Stimulated activated CD8-positive, alpha-beta memory T cell treated with anti-CD3 and anti-CD28 coated beads, Interleukin-4, amount 100 ng/mL, for 48 hours (primary cell): ENCODE measurements around the gene RAB8B.
A peak's percentile ranks its signal among the peaks of the same experiment; 100 is the strongest.

Experiments
- DNase-seq: peaks from one replicate; pipeline ENCODE4 v3.0.0-alpha.2; 2020

Gene RAB8B

DNA sequence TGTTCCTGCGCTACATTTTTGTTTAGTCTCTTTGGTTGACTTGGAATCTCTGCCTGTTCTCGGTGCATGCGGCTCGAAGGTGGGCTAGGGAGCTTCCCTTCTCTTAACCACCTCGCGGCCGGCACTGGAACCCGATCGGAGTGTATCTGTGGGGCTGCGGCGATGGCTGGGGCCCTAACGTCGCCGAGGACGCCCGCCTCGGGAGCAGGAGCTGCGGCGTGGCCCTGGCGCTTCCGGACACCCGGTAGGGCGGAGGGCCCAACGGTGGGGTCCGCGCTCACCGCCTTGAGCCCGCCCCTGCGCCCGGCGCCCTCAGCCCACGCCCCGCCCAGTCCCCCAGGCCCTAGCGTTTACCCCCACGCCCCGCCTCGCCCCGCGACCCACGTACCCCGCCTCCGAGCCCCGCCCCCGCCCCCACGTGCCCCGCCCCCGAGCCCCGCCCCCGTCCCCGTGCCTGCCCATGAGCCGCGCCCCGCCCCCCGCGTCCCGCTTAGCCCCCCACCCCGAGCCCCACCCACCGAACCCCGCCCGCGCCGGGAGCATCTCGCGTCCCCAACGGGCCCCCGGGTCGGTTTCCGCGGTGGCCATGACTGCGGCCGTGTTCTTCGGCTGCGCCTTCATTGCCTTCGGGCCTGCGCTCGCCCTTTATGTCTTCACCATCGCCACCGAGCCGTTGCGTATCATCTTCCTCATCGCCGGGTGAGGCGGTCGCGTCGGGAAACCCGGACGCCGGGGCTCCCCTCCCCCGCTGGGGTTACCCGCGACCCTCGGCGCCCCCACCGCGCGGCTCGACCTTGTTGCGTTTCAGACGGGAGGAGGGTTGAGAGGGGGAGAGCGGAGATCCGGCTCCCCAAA lies 87.9 kb downstream of the RAB8B start, which contains the start of gene APH1B:
Gene APH1B (plus strand): TSS at position 568 of the 855 bp plus-strand sequence. CDS start 19 bp downstream, at position 587.
- peak; percentile 78 for DNase-seq

DNA sequence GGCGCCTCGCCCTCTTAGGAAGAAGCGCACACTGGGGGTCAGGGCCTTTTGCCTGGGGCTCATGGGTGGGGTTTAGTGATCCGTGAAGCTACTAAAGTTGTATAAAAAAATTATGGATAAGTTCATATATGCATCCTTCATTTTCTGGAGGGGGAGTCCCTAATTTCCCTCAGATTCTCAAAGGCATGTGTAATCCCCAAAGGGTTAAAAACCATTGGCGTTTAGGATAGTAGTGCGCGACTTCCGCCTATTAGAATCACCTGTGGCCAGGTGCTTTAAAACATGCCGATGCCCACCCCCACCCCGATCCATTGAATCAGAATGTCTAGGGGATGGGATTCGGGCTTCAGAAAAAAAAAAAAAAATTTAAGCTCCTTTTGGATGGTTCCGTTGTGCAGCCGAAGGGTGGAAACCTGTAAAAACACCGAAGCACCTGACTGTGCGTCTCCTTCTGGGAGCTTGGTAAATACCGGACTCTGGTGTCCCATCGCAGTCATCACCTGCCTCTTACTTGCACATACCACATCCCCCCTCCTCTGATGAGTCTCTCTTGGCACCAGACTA lies 88.6 kb downstream of the RAB8B start:
- no peak for DNase-seq

DNA sequence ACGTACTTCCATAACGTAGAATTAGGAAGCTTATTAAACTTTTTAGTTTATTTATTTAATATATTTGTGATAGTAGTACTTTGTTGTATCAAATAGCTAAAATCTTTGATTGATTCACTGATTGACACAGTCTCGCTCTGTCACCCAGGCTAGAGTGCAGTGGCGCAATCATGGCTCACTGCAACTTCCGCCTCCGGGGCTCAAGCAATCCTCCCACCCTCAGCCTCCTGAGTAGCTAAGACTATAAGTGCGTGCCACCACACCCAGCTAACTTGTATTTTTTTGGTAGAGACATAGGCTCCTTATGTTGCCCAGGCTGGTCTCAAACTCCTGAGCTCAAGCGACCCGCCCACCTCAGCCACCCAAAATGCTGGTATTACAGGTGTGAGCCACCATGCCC lies 93.7 kb downstream of the RAB8B start:
- DNase-seq: no peak

DNA sequence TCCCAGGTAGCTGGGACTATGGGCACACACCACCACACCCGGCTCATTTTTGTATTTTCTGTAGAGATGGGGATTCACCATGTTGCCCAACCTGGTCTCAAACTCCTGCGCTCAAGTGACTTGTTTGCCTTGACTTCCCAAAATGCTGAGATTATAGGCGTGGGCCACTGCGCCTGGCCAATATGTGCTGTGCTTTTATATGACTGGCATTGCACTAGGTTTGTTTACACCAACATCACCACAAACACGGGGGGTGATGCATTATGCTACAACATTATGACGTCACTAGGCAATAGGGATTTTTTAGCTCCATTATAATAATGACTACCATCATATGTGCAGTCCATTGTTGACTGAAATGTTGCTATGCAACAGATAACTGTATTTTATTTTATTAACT lies 94.9 kb downstream of the RAB8B start:
- DNase-seq: no peak

DNA sequence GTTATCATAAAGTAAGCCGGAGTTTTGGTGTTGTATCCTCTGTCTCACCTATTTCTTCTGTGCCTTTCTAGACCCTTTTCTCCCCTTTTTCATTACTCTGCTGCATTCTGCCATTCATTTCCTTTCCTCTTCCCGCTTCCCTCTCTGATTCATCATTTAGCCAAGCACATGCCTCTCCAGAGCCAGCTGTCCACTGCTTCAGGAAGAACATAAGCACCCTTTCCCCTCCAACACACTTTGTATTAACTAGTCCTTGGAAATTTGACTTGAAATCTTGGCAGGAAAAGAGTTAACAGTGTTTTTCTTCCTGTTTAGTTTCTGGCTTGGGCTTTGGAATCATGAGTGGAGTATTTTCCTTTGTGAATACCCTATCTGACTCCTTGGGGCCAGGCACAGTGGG lies 97.7 kb downstream of the RAB8B start:
- DNase-seq: no peak

DNA sequence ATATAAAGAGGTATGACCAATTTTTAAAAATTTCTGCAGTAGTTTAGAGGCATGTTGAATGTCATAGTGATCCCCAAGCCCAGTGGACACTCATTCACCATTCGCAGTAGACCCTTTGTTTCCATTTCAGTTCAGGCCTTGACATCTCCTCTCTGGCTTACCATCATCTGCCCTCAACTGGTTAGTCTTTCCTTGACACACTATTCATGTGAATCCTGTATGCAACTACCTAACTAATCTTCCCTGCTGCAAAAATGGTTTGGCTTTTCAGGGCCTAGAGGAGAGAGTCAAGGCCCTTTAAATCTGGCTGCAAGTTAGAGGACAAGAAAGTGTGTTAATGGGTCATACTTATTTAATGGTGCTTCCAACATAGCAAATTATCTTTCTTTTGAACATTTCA lies 98.9 kb downstream of the RAB8B start:
- no peak for DNase-seq

DNA sequence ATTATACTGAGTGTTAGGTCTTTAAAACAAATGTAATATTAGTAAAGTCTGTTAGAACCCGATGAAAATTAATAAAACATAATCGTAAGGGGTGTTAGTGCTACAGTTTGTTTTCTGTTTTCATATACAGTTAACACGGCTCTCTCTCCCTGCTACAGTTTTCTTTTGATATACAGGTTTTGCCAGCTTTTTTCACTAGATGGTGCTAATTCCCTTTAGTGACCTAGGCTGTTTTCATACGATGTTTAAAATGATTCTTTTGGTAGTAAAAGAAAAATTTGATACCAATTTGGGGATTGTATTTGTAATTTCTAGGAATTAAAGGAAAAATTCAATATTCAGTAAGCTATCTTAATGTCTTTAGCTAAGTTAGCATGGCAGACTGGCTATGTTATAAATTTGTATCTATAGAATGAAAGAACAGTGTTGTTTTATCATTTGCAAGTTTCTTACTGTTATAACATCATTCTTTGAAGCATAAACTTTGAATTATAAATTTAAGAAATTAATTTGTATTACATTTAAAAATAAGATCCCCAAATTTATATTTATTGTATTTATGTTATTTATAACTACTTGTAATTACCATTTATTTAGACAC lies 99.5 kb downstream of the RAB8B start:
- DNase-seq: no peak

DNA sequence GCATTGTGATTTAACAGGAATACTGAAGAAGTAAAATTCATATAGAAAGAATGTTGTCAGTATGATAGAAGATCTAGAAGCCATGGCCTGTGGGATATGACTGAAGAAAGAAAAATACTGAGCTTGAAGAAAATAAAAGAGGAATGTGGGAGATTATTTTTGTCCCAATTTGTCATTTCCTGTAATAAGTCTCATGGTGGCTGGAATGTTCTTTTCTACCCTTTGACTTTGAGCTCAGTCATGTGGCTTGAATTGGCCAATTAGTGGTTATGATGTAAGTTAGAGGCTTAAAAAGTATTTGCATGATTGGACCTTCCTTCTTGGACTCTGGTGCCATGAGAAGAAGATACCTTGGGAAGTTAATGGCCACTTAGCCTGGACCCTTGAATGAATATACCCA lies 102.1 kb downstream of the RAB8B start:
- DNase-seq: no peak

DNA sequence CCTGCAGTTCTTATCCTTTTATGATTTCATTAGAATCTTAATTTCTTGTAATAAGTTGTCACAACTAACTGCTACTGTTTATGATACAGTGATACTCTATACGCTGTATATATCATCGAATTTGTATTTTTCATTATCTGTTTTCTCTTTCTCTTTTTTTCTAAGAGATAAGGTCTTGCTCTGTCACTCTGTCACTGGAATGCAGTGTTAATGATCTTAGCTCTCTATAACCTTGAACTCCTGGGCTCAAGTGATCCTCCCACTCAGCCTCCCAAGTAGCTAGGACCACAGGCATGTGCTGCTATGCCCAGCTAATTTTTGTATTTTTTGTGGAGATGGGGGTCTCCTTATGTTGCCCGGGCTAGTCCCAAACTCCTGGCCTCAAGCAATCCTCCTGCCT lies 102.8 kb downstream of the RAB8B start:
- no peak for DNase-seq

DNA sequence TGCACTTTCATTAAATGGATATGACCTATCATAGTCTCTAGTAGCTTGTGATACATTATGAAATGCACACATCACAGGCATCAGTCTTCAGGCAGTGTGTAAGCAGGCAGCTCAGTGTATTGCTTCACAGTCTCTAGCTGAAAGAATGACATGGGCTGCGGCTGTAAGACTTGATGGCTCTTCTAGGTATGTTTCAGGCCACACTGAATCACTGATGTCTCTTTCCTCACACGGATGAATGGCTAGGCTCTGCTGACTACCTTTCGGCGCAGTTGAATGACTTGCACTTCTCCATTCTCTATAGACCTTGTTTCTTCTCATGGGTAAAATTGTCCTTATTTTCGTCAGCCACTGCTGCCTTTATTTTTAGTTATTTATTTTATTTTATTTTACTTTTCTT lies 103.4 kb downstream of the RAB8B start:
- DNase-seq: no peak

DNA sequence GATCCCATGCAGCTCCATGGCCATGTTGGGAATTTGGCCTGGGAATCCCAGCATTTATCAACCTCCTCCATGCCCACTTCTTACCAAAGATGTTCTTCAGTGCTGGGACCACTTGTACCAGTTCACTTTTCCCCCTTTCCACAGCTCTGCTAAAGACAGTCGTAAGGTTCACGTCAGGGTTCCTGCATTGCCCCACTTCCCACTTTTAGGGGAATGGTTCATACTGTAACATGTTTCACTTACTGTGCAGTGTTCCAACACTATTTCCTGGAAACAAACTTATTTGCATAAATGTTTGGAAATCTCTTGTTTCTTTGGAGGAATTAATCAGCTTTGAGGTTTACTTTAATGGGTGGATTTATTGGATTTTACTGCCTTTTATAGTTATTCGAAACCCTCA lies 105.0 kb downstream of the RAB8B start:
- DNase-seq: no peak

DNA sequence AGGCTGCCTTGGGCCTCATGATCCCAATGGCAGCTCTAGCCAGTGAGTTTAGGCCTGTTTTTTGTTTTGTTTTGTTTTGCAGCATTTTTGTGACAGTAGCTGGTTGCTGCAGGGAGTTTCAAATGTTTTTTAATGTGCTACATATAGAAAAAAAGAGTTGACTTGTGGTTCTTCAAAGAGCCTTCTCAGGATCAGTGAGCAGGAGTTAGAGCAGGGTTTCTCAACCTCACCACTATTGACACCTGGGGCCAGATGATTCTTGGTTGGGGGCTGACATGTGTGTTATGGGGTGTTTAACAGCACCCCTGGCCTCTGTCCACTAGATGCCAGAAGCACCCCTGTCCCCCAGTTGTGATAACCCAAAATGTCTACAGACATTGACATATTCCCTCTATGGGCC lies 105.9 kb downstream of the RAB8B start:
- DNase-seq: no peak

DNA sequence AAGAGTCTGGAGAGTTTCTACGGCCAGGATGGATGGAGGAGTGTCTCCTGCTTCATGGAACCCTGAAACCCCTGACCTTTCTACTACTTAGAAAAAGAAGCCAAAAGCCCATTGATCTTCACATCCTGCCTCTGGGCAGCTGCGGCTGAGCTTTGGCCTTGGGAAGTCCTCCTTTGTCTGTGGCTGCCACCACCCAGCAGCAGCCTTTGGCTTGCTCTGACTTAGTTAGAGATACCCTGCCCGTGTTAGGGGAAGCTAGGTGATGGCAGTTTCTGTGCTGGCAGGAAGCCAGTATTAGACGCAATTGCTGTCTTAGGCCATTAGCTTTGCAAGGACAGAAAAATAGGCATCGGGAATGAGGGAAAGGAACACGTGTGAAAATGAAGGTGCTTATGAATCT lies 106.8 kb downstream of the RAB8B start:
- no peak for DNase-seq

DNA sequence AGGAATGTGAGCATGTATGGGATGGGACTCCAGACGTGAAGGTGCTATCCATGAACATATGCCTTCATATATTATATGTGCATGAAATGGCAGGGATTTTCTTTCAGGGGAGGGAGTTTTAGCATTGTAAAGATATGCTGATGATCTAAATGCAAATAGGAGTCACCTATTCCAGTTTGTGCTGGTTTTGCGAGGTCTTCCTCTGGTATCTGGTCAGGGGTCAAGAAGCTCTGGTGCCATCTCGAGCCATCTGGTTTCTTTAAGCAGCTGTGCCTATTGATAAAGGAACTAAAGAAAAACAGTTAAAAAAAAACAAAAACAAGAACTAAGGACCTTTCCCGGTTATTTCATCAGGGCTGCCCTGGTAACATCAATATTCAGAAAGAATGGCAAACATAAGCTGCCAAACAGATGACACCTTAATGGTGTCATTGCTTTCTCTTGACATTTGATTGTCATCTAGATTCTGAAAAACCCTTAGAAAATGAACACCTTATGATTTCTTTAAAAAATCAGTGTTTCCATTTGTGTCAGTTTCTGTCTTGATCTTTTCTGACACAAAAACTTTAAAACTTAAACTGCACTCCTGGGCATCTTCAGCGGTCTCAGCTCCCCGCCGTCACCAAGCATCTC lies 110.7 kb downstream of the RAB8B start:
- no peak for DNase-seq

DNA sequence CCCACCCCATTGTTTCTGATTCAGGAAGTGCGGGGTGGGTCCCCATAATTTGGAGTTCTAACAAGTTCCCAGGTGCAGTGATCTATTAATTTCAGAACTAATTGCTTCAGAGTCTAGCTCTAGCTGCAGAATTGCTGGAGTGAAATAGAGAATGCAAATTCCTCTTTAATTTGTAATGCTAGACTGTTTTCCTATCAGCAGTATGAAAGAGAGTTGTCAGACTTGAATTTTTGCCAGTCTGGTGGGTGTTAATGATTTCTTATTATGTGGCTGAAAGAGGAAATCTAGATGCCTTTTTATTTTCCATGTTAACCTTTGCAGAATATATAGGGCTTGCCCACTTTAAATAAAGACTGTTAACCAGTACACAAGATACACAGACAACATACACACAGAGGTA lies 111.7 kb downstream of the RAB8B start:
- DNase-seq: no peak

DNA sequence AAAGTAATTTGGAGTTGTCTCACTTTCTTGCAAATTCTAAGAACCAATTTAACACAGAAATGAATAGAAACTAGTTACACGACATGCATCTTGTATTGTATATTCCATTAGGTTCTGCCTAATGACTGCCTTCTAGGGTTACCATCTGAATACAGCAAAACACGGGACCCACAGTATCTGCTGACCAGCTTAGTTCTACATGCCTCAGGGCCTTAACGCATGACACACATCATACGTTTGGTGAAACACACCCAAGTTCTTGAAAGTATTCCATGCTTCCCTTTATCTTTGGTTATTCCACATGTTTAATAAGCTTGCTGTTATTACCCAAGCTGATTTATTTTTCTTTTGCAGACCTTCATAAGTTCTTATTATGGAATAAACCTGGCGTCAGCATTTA lies 115.9 kb downstream of the RAB8B start:
- DNase-seq: no peak

DNA sequence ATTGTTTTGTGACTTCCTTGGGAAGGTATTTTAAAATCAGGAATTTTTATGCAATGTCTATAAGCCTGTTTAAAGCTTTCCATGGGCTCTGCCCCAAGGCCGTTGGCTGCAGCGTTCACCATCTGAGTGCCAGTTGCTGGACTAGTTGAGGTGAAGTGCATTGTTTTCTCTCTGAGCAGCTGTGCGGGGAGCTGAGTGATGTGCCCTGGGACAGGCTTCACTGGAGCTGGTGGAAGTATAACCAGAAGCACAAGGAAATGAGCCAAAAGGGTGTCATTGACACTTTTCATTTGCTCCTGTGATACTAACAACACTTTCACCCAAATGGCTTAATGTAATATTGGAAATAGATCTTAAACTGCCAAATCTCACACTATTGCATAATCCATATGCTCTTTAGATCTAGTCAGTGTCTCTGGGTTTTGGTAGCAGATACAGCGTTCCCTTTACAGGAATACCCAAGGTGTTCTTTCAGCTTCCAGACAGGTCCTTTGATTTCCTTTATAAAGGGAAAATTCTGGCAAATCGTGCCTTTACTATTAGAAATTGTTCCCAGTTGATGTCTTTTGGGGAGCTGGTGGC lies 117.2 kb downstream of the RAB8B start:
- no peak for DNase-seq

DNA sequence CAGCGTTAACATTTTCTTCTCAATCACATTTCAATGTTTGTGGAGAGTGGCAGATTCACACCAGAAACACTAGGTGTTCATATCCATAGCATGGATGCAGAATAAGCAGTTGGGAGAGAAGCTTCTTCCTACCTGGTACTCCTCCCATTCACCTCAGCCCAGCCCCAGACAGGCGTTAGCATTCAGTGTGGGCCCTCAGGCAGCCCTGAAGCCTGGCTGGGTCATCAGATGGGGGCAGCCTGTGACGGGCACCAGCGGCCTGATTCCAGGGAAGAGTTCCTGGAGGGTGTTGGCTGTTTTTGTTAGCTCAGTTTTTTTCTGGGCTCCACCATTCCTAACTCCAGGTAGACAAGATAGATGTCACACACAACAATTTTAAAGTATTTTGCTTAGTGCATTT lies 119.1 kb downstream of the RAB8B start:
- no peak for DNase-seq

DNA sequence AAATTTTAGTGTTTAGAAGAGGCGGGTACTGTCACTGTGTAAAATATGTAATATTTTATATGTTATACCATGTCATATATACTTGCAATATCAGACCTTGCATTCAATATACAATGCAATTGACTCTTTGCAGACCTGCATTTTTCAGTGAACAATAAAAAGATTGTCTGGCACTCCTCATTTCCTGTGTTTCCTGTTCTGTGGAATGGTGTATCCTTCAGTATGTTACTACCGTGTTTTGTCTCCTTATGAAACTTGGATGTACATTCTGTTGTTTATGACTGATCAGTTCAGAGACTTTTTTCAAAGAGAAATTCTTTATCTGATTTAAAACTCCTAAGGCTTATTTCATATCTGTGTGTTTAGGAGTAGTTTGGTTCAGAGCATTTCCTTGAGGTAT lies 119.5 kb downstream of the RAB8B start:
- no peak for DNase-seq

DNA sequence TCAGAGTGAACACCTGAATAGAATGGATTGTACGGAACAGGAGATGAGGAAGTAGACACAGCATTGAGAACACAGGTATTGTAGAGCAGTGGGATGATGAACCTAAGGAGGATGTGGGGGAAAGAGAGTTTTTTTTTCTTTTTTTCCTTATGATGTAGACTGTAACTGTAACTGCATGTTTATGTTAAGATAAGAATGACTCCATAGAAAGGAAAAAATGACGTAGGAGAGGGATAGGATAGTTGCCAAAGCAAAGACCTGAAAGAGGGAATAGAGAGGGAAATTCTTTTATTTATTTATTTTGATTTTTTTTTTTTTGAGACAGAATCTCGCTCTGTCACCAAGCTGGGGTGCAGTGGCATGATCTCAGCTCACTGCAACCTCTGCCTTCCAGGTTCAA lies 121.2 kb downstream of the RAB8B start:
- no peak for DNase-seq

DNA sequence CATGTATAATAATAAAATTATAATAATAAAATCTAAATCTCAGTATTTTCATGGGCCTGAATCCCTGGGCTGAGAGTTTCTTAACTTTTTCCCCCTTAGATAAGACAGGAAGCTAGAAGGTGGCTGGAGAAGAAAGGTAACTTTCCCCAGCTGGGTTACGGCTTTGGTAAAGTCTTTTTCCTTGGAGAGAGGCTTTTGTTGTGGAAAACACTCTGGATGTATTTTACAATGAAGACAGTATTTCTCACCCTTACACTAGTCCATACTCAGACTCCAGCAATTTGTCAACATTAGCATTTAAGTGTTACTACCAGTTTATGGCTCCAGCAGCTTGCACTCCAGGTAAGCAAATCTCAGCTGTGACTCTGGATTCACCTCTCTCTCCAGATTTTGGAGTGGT lies 122.9 kb downstream of the RAB8B start:
- DNase-seq: no peak

DNA sequence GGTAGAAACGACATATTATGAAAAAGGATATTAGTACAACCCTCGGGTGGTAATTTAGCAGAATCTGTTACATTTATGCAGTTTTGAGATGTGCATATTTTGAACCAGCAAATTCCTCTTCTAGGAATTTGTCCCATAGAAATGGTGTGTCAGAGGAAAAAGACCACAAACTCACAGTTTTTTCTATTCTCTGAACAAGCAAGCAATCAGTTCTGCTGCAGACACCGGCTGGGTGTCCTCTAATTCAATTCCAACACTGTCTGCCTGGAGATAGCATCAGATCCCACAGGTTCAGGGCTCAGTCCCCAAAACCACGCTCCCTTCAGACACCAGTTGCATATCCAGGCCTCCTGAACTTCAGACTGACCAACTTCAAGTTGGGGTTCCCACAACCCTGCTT lies 124.4 kb downstream of the RAB8B start:
- no peak for DNase-seq

DNA sequence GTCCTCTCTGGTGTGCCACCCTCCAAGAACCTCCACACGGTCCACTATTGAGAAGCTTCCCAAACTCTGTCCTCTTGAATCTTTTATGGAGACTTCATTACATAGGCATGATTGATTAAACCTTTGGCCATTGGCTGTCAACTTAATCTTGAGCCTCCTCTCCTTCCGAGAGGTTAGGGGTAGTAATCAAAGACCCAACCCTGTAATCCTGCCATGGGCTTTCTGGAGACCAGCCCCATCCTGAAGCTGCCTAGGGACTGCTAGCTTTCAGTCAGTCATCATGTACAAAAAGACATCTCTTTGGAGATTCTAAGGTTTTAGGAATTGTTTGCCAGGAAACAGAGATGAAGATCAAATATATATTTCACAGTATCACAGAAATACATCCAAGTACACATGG lies 125.0 kb downstream of the RAB8B start:
- no peak for DNase-seq
